Tibial artery (tissue), 4 donors: Measurements from ENCODE around the gene WDR64.
A peak's percentile ranks its signal among the peaks of the same experiment; 100 is the strongest.

Experiments
- DNase-seq, 2 donors: peaks; one replicate each; pipeline ENCODE4 v3.0.0-alpha.2; 2019
- H3K27ac ChIP-seq, 2 donors: fragments of 200-600 bp; sonication (generic) in 1 of 2; 1 replicate in 1 of 2; 2 replicates in 1 of 2; pipeline ENCODE4 v1.5.1; 2018 to 2019; ENCODE audit warnings: mild to moderate bottlenecking in 1 of 2
- H3K27me3 ChIP-seq, 2 donors: fragments of 200-600 bp; sonication (generic) in 1 of 2; one replicate each; pipeline versions ENCODE4 v1.5.1 to v1.6.0; 2016 to 2019
- H3K36me3 ChIP-seq, 3 donors: fragments of 200-600 bp; sonication (generic) in 2 of 3; one replicate each; pipeline ENCODE4 v1.5.1; 2016 to 2019; ENCODE audit warnings: mild to moderate bottlenecking in 2 of 3
- H3K4me1 ChIP-seq, 4 donors: fragments of 200-600 bp; sonication (generic) in 2 of 4; 1 replicate in 3 of 4; 2 replicates in 1 of 4; pipeline ENCODE4 v1.5.1; 2016 to 2019
- H3K4me3 ChIP-seq, 2 donors: fragments of 200-600 bp; sonication (generic) in 1 of 2; 1 replicate in 1 of 2; 2 replicates in 1 of 2; pipeline ENCODE4 v1.5.1; 2018 to 2019; ENCODE audit warnings: mild to moderate bottlenecking in 2 of 2
- H3K9me3 ChIP-seq, 3 donors: fragments of 200-600 bp; sonication (generic) in 1 of 3; one replicate each; pipeline ENCODE4 v1.5.1; 2016 to 2019
- intact Hi-C: fragments of 100-400 bp; cut with DNase I; formaldehyde crosslinking; loops from one replicate; pipeline ENCODE4 v1.15.0; 2023; ENCODE audit warnings: low total_unique reads
- TF ChIP-seq, protein P1 (sequence below), 2 experiments: fragments of 200-600 bp in 1 of 2; fragments of 450-650 bp in 1 of 2; IDR thresholded peaks; one replicate each; pipeline ENCODE4 v1.5.1; 2017 to 2019; ENCODE audit warnings: antibody characterized with exemption in 2 of 2, mild to moderate bottlenecking in 1 of 2, moderate library complexity in 1 of 2

Gene WDR64

DNA sequence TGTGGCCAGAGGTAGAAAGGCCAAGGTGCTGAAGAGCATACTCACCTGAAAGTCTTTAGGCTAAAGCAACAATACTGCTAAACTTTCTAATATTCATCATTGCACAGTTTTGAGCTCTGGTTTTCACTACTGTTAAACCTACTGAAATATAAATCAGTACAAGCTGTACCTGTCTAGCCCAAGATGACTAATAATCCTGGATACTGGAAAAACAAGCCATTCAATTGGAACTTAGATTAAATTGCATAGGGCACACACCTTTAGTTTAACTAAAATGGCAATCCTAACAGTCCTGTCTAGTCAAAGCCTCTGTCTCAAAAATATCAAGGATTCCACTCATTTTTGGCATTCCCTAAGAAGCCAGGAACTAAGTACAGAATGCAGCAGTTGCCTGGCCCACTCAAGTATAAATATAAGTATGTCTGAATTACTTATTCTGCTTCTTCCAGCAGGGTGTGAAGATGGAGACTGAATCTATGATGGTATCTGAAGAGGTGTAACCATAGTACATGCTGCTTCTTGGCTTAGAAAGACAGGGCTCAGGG is 15.0 kb upstream of the WDR64 start:
- Histone ChIP-seq H3K27ac (no peak overlapping the region), H3K4me1 (peaks cover 0 to 39% (median 18%) of the 10 kb centered on the region in 4 donors), H3K27me3 (no peaks in the 10 kb centered on the region), H3K9me3 (no peaks in the 10 kb centered on the region), H3K36me3 (peaks cover 0 to 12% (median 4%) of the 10 kb centered on the region in 3 donors), H3K4me3 (no peak overlapping the region)
- TF ChIP-seq, protein P1, sequence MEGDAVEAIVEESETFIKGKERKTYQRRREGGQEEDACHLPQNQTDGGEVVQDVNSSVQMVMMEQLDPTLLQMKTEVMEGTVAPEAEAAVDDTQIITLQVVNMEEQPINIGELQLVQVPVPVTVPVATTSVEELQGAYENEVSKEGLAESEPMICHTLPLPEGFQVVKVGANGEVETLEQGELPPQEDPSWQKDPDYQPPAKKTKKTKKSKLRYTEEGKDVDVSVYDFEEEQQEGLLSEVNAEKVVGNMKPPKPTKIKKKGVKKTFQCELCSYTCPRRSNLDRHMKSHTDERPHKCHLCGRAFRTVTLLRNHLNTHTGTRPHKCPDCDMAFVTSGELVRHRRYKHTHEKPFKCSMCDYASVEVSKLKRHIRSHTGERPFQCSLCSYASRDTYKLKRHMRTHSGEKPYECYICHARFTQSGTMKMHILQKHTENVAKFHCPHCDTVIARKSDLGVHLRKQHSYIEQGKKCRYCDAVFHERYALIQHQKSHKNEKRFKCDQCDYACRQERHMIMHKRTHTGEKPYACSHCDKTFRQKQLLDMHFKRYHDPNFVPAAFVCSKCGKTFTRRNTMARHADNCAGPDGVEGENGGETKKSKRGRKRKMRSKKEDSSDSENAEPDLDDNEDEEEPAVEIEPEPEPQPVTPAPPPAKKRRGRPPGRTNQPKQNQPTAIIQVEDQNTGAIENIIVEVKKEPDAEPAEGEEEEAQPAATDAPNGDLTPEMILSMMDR (IDR thresholded peaks at IDR 0.05): no peak
- DNase-seq: no peak
- intact Hi-C loops: no loop called here

- Histone ChIP-seq H3K4me3 (no peak overlapping the region), H3K36me3 (peaks cover 0 to 12% (median 4%) of the 10 kb centered on the region in 3 donors), H3K9me3 (no peaks in the 10 kb centered on the region), H3K27ac (no peak overlapping the region), H3K4me1 (peaks cover 0 to 40% (median 18%) of the 10 kb centered on the region in 4 donors), H3K27me3 (no peaks in the 10 kb centered on the region)
- no peak for DNase-seq
- TF ChIP-seq, protein P1 (IDR thresholded peaks at IDR 0.05): no peak
- intact Hi-C loops: no loop called here
These were observed 14.5 kb upstream of the WDR64 start for GRCh38 chr1:241637604-241638003.

DNA sequence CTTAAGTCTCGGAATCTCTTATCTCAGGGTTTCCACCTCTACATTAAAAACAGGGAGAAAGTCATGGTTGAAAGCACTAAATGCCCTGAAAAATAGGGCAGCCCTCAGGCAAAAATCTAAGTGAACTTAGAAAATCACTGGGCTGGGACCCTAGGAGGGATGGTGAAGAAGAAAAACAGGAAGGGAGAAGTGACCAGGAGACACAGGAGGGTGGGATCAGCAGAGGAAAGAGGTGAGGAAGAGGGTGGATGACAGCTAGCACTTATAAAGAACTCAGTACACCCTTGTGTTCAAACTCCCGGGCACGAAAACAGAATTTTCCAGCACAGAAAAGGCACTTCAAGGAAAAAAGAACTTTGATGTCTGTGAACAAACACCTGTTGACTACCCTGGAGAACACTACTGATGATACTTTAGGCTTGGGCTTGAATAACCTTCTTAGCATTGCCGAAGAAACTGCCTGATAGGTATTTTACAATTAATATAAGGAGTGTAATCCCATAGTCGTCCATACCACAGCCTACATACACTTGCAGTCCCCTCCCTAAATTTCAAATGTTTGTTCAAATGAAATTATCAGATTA is 13.9 kb upstream of the WDR64 start:
- no peak overlapping the region for H3K27ac ChIP-seq
- DNase-seq: no peak
- TF ChIP-seq, protein P1 (IDR thresholded peaks at IDR 0.05): no peak
- no peaks in the 10 kb centered on the region for H3K27me3 ChIP-seq
- H3K4me3 ChIP-seq: peak overlapping the region in 1 of 2 donors; percentile 95
- H3K4me1 ChIP-seq: peaks cover 0 to 40% (median 18%) of the 10 kb centered on the region in 4 donors
- intact Hi-C loops: no loop called here
- peaks cover 0 to 12% (median 4%) of the 10 kb centered on the region in 3 donors for H3K36me3 ChIP-seq
- no peaks in the 10 kb centered on the region for H3K9me3 ChIP-seq

GRCh38 chr1:241638909-241639622 is 13.0 kb upstream of the WDR64 start:
- intact Hi-C loops: no loop called here
- Histone ChIP-seq H3K9me3 (no peaks in the 10 kb centered on the region), H3K36me3 (peaks cover 0 to 12% (median 4%) of the 10 kb centered on the region in 3 donors), H3K27me3 (no peaks in the 10 kb centered on the region), H3K27ac (peak overlapping the region; percentile 87 to 91), H3K4me1 (peaks cover 0 to 40% (median 18%) of the 10 kb centered on the region in 4 donors), H3K4me3 (peak overlapping the region; percentile 90 to 95)
- no peak for DNase-seq
- TF ChIP-seq, protein P1 (IDR thresholded peaks at IDR 0.05): no peak

GRCh38 chr1:241639623-241640148 is 12.4 kb upstream of the WDR64 start:
- Histone ChIP-seq H3K9me3 (no peaks in the 10 kb centered on the region), H3K4me3 (peak overlapping the region; percentile 90 to 95), H3K36me3 (peaks cover 0 to 9% (median 4%) of the 10 kb centered on the region in 3 donors), H3K4me1 (peaks cover 0 to 41% (median 18%) of the 10 kb centered on the region in 4 donors), H3K27me3 (no peaks in the 10 kb centered on the region), H3K27ac (peak overlapping the region; percentile 87 to 91)
- intact Hi-C loops: no loop called here
- peak; percentile 26 to 67 for DNase-seq
- TF ChIP-seq, protein P1 (IDR thresholded peaks at IDR 0.05): no peak
